Urothelium cell line (cell line): Measurements from ENCODE around the gene SREK1IP1.
A peak's percentile ranks its signal among the peaks of the same experiment; 100 is the strongest.

Source experiments
- DNase-seq: peaks from one replicate; pipeline ENCODE4 v3.0.0; 2011; ENCODE audit warnings: low spot score, mixed read lengths
- FAIRE-seq: peaks from 2 replicates; lab custom pipeline; 2011; peaks lifted over from hg19 to GRCh38; lab: Jason Lieb, UNC

The SREK1IP1 gene

GRCh38 chr5:64768358-64769312 is at the start of gene SREK1IP1, which contains the start of gene CWC27:
SREK1IP1 (minus strand) TSS chr5:64768691; CDS start chr5:64768517, 174 bp downstream.
CWC27 (plus strand) TSS chr5:64768930; CDS start chr5:64769147, 217 bp downstream.
- FAIRE-seq (peak; percentile 87), DNase-seq (peak; percentile 87)

GRCh38 chr5:64818245-64818644 is 49.8 kb upstream of the SREK1IP1 start:
- no peak for DNase-seq
- no peak for FAIRE-seq

- DNase-seq (no peak), FAIRE-seq (no peak)
These were observed 45.6 kb upstream of the SREK1IP1 start for GRCh38 chr5:64814073-64814472.

- no peak for FAIRE-seq
These were observed 42.7 kb upstream of the SREK1IP1 start for GRCh38 chr5:64811050-64811640.

GRCh38 chr5:64807520-64807919 is 39.0 kb upstream of the SREK1IP1 start:
- FAIRE-seq (no peak), DNase-seq (no peak)

More at GRCh38 chr5:64811050-64811640, 42.7 kb upstream of the SREK1IP1 start:
- DNase-seq: peak; percentile 10

- DNase-seq (no peak), FAIRE-seq (no peak)
These were observed 38.0 kb upstream of the SREK1IP1 start for GRCh38 chr5:64806537-64806936.

- DNase-seq: no peak
- no peak for FAIRE-seq
These were observed 32.4 kb upstream of the SREK1IP1 start for GRCh38 chr5:64800926-64801325.

GRCh38 chr5:64796301-64796700 is 27.8 kb upstream of the SREK1IP1 start:
- FAIRE-seq: no peak
- no peak for DNase-seq

- no peak for FAIRE-seq
- DNase-seq: no peak
These were observed 25.7 kb upstream of the SREK1IP1 start for GRCh38 chr5:64794053-64794770.

- DNase-seq (no peak), FAIRE-seq (no peak)
These were observed 24.0 kb upstream of the SREK1IP1 start for GRCh38 chr5:64792469-64792868.

GRCh38 chr5:64790210-64790609 is 21.7 kb upstream of the SREK1IP1 start:
- DNase-seq: no peak
- no peak for FAIRE-seq

- FAIRE-seq (no peak), DNase-seq (no peak)
These were observed 21.0 kb upstream of the SREK1IP1 start for GRCh38 chr5:64789457-64789856.

- DNase-seq (no peak), FAIRE-seq (no peak)
These were observed 19.7 kb upstream of the SREK1IP1 start for GRCh38 chr5:64788156-64788555.

- FAIRE-seq: no peak
- no peak for DNase-seq
These were observed 17.9 kb upstream of the SREK1IP1 start for GRCh38 chr5:64786372-64786771.

GRCh38 chr5:64784451-64785025 is 16.0 kb upstream of the SREK1IP1 start:
- DNase-seq (peak; percentile 34), FAIRE-seq (no peak)

- FAIRE-seq (no peak), DNase-seq (no peak)
These were observed 6.8 kb upstream of the SREK1IP1 start for GRCh38 chr5:64775291-64775690.

GRCh38 chr5:64773533-64773932 is 5.0 kb upstream of the SREK1IP1 start:
- no peak for DNase-seq
- no peak for FAIRE-seq

GRCh38 chr5:64771736-64772135 is 3.2 kb upstream of the SREK1IP1 start:
- no peak for DNase-seq
- FAIRE-seq: no peak

GRCh38 chr5:64769855-64770254 is 1.4 kb upstream of the SREK1IP1 start:
- DNase-seq (no peak), FAIRE-seq (no peak)

GRCh38 chr5:64767959-64768357 is 533 bp downstream of the SREK1IP1 start:
- DNase-seq: peak; percentile 6
- FAIRE-seq: no peak

- DNase-seq: no peak
These were observed 1.6 kb downstream of the SREK1IP1 start for GRCh38 chr5:64766941-64767340.

More at GRCh38 chr5:64766941-64767340, 1.6 kb downstream of the SREK1IP1 start:
- FAIRE-seq: no peak
